Activated T-helper 9 cell treated with anti-CD3 and anti-CD28 coated beads, Interleukin-2, amount 50 U/mL, for 16 hours (primary cell): Measurements from ENCODE around the gene MUC20.

ENCODE experiments used
- DNase-seq: peaks from one replicate; pipeline ENCODE4 v3.0.0-alpha.2; 2020; ENCODE audit warnings: low read depth

MUC20 gene

DNA sequence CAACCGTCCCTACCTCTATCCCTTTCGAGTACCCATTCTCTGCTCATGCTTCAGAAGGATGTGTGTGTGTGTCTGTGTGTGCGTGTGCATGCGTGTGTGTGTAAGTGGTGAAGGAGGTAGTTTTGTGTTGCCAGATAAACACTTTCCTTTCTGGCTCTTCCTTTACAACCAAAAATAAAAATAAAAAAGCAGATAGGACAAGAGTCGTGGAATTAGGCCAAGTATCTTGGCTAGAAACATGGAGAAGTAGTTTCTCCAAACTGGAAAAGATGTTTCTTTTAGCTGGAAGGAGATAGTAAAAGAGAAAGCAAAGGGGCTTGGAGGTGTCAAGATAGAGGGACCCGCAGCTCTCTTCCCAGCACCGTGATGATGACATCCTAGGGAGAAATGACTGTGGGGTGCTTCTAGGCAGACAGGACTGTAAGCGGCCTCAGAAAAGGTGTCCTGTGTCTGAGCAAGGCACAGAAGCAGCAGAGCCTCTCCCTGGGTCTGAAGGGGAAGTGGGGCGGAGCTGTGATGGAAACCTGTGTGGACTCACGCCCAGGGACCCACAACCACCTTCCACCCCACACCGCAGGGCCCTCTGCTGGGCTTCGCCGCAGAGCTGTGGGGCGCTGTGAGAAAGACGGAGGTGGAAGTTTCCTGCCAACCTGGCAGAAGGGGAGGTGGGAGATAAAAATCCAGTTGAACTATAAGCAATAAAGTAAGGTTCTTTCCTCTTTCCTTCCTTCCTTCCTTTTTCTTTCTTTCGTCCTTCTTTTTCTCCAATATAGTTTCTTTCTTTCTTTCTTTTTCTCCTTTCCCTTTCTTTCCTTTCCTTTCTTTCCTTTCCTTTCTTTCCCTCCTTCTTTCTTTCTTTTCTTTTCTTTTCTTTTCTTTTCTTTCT is 35.3 kb downstream of the MUC20 start:
- DNase-seq, result no peak

DNA sequence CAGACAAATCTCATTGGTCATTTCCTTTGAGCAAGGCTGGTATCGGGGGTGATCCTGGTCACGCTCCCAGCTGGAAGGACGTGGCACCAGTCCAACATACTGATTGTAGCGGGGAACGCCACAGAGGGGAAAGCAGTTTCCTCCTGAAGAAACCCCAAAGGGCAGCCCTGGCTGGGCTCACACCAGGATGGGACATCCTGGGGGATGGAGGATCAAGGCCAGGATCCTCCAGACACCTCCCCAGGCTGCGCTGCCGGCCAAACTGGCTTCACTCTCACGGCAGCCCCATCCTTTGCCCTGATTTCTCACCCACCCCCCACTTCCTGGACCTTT is 36.6 kb downstream of the MUC20 start:
- no peak for DNase-seq

DNA sequence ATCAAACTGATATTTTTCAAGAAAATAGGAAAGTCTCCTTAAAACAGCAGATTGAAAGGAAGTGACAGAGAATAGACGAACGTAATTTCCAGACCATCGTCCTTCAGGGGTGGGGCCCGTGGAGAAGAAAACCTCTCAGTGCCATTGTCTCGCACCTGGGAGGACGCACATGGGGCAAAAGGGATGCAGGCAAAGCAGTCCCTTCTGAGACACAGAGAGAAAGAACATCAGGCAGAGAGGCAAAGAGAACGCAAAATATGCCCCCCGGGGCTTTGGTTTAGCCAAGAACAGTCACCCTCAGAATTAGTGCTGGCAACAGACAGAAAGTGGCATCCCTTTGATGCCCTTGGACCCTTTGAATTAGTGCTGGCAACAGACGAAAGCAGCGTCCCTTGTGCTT is 37.0 kb downstream of the MUC20 start:
- DNase-seq, result no peak

DNA sequence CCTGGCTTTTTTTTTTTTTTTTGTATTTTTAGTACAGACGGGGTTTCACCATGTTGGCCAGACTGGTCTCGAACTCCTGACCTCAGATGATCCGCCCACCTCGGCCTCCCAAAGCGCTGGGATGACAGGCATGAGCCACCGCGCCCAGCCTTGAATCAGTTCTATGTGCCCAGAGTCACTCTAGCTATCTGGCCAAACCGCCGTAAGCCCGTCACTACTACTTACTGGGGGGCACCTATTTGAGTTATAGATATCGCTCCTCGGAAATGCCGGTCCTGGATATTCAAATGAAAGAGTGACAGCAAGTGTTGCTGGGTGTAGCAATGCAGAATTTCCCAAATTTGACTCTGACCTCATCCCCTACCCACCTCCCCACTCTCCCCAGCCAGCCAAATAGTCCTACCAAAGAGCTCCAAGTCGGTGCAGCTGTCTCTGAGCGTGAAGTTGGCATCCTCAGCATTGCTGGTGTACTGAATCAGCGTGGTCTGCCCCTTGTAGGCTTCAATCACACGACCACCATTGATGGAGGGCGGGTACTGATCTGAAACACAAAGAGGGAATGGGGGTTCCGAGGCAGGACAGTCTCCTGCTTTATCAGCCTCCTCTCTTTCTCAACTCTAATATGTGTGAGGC is 38.1 kb downstream of the MUC20 start:
- no peak for DNase-seq

DNA sequence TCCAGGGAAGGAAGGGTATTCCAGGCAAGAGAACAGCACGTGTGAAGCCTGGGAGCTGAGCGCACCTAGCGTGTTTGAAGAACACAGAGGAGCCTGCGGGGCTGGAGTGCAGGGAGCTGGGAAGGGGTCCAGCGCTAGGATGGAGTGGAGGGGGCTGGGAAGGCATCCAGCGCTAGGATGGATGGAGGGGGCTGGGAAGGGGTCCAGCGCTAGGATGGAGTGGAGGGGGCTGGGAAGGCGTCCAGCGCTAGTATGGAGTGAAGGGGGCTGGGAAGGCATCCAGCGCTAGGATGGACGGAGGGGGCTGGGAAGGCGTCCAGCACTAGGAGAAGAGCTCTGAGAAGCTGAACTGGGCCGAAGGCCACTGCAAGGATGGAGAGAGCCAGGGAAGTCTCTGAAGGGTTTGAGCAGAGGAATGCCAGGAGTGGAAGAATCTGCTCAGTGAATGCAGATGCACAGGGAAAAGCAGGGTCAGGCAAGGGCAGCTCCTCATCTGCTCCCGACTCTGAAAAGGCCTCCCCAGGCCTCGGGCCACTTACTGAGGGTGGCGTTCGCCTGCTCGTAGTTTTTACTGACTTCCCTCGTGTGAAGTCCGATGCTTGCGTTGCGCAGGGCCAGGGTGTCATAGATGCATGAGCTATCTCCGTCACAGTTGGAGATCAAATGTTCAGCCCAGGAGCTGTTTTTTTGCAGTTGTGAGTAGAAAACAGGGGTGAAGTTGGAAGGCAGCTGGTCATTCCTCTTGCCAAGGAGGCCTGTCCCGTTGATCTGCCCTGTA is 39.8 kb downstream of the MUC20 start:
- DNase-seq, result no peak

DNA sequence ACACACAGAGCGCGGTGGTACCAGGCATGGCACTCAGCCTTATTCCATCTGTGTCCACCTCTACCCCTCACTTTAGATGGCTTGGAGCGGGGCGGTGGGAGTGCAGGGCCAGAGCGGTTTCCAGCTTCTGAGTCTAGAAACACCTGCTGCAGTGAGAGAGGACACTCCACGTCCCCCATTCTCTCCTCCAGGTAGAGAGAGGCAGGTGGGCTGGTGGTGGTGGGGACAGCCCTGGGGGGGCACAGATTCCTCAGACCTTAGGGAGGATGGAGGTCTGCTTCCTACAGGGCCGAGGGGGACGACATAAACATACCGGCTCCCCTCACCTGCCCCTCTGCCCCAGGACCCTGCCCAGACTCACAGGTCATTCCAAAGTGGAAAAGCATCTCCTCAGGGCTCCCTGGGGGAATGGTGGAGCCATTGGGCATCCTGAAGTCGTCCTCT is 40.4 kb downstream of the MUC20 start:
- no peak for DNase-seq

DNA sequence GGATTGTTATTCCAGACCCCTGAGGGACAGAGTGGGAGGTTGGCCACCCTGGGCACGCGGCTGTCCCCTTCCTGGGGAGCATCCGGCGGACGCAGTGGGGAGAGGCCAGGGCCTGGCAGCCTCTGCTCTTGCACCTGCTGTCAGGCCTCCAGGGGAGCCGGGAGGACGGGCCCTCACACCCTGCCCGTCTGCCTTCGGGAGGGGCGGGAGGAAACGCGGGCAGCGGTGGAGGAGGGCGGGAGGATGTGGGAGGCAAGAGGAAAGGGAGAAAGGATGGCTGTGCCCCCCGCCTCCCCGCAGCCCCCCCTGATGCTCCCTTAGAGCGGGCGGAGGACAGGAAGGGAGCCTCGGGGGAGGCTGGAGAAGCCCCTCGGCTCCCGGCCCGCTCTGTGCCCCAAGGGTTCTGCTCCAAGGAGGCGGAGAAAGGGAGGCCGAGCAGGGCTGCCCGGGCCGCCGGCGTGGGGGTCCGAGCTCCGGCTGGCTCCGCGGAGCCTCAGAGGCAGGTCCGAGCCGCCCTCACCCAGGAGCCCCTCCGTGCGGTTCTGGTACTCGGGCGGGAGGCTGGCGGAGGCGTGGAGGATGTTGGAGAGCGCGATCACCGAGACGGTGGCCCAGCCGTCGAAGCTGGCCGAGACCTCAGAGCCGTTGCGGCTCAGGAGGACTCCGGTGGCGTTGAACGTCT is 40.9 kb downstream of the MUC20 start:
- DNase-seq, result no peak

DNA sequence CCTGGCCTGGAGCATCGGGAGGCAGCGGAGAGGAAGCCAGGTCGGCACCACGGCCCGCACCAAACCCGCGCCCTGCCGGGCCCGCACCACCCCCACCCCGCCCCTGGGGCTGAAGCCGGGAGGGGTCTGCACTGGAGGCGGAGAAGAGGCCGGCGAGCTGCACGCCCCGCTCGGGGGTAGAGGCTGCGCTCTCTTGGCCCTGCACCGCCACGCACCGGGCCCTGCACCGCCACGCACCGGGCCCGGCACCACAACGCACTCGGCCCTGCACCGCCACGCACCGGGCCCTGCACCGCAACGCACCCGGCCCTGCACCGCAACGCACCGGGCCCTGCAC is 41.4 kb downstream of the MUC20 start:
- DNase-seq, result no peak

DNA sequence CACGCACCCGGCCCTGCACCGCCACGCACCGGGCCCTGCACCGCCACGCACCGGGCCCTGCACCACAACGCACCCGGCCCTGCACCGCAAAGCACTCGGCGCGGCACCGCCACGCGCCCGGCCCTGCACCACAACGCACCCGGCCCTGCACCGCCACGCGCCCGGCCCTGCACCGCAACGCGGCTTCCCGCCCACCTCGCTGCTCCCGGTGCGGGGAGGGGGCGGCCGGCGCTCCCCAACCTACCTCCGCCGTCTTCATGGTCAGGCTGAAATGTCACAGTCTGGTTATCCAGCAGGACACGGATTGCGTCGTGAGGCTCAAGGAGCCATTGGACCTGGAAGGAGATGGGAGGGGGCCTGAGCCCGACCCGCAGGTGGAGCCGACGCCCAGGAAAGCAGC is 41.8 kb downstream of the MUC20 start:
- no peak for DNase-seq

DNA sequence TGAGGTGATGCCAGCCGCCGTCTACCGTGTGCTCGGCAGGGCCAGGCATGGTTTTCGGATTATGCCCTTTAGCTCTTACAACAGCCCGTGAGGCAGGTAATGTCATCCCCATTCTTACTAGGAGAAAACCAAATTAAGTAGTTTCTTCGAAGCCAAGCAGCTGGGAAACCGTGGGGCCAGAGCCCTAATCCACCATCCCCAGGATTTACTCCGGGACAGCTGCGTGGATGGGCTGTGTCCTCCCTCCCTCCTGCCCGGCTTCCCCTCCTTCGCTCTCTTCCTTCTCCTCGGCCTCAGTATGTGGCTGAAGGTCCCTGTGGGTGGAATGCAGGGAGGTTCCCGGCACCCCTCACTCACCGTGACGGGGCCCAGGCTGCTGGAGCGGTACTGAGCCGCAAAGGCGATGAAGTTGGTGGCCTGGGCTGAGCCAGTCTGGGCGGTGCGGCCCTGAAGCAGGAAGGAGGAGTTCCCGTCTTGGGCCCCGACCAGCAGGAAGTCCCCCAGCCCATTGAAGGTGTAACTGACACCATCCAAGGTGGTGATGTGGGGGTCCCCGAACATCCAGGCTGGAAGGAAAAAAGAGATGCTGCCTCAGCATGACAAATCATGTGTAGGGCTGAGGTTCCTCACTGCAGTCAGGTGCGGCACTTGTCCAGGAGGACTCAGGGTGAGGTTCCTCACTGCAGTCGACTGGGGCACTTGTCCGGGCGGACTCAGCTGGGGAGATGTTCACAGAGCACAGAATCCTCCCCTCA is 42.5 kb downstream of the MUC20 start:
- no peak for DNase-seq

DNA sequence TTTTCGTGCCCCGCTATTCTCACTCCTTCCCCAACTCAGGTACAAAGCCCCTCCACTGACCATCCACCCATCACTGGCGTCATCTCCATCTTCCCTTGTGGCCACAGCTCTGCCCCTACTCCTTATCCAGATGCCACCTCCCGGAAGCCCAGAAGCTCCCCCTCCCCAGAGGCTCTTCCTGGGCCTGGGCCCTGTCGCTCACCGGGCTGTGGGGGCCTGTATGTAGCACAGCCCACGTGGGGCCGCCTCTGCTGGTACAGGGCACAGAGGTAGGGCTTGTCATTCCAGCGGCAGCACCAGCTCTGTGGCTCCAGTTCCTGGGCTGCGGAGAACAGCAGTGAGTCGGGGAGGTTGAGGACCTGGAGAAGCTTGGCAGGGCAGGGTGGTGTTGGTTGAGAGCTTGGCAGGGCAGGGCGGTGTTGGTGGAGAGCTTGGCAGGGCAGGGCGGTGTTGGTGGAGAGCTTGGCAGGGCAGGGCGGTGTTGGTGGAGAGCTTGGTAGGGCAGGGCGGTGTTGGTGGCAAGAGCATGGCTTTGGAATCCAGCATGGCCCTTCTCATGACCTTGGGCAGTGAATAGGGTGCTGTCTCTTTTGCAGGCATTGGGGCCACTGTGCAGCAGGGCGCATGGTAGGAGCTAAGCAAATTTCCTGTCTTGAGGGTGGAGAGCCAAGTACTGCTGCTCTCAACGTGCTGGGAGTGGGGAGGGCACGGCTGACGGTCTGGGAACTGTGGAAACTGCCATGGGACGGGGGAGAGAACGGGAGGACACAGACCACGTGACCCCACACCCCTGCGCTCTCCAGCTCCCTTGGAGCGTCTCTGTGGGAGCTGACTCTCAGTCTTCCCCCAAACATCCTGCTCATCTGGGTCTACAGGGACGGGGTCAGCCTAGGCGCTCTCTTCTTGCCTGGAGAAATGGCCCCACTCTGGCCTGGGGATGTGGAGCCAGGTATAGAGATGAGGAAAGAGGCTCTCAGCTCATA is 43.4 kb downstream of the MUC20 start:
- DNase-seq, result no peak

DNA sequence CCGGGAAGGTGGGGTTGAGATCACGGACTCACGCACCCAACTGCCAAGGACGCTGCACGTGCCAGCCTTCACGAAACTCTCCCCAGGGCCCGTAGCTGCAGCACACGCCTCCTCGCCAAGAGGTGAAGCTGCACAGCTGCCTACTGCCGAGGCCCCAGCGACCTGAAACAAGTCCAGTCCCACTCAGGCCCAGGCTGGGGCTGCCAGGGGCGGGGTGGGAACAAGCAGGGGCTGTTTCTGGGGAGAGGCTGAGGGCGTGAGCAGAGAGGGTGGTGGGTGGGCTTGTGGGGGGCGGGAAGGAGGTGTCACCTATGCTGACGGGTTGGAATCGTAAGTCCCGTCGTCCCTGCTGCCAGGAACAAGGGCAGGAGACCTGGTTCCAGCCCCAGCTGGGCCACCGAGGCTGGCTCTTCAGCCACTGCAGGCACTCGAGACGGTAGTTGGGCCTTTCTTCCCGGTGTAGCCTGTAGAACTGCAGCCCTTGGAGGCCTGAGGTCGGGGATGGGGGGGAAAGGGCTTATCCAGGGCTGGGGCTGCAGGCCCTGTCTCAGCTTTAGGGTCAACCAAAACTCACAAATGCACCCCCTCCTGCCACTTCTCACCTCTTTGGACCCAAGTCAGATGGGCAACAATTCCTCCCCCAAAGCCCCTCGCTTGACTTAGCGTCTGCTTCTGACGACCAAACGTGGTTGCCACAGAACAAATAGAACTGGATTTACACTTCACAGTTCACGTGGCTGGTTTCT is 44.4 kb downstream of the MUC20 start:
- no peak for DNase-seq

DNA sequence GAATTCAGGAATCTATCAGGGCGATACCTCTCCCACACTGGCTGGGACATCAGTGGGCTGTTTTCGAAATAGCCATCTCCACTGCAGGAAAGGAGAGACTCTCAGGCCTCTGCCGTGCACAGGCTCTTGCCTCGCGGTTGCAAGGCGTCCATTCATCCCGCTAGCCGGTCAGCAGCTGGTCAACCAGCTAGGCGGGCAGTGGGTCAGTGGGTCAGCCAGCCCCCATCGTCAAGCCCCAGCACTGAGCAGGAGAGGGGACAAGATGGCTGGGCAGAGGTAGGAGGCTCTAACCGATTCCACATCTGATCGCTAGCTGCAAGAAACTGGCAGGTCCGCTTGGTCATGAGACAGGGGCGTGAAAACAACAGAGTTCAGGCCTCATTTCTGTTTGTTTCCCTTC is 45.9 kb downstream of the MUC20 start:
- no peak for DNase-seq

DNA sequence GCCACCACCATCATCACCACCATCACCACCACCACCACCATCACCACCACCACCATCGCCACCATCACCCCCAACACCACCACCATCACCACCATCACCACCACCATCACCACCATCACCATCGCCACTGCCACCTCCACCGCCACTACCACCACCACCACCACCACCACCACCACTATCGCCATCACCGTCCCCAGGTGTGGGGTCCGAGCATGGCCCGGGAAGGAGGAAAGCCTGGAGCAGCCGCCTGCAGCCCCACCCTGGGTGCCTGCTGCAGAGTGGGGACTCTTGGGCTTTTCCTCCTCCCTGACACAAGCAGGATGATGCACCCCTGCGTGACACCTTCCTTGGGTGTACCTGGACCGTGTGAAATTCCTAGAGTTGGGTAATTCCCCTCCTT is 47.0 kb downstream of the MUC20 start:
- no peak for DNase-seq

DNA sequence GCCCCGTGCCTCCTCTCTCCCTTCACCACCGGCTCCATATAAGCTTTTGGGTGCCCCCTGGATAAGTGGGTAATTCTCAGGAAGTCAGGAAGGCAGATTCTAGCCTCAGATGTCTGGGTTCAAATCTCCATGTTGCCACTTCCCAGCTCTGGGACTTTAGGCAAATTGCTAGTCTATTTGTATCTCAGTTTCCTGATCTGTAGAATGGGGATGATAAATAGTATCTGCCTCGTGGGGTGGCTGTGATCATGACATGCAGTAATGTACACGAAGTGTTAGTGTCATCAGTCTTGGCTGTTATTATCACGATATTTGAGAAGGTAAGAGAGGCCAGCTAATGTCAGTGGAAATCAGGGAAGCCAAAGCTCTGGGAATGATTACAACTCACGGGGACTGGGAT is 47.6 kb downstream of the MUC20 start:
- no peak for DNase-seq

DNA sequence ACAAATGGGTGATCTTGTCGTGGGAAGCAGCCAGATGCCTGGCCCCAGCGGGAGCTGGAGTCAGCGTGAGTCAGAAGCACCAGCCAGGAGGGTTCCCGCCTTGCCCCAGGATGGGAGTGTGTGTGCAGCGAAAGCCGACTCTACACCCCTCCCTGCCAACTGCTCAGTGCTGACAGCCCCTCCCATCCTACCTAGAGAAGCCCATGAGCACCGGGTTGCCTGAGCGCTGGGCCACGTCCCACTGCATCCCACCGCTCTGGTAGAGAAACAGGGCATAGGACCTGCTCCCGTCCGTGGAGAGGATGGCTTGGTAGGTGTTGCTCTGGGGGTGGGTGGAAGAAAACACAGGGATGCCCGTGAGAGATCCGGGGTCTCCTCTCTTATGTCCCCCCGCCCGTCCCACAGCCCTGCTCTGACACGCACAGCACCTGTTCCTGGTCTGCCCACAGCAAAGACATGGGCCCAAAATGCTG is 48.1 kb downstream of the MUC20 start:
- no peak for DNase-seq

DNA sequence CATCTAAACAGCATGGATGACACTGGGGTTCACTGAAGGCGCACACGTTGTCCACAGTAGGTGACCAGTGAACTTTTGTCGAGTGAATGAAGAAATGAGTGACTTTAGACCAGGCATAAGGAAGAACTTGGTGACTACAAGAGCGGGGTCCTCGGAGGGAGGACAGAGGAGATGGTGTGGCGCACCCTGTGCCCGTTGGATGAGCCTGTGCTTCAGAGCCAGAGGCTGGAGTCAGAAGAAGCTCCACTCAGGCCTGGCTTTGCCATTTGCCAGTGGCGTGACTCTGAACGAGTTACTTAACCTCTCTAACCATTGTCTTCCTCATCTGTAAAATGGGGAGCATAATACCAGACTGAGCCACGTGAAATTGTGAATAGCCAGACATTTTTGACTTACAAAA is 48.8 kb downstream of the MUC20 start:
- DNase-seq, result no peak

DNA sequence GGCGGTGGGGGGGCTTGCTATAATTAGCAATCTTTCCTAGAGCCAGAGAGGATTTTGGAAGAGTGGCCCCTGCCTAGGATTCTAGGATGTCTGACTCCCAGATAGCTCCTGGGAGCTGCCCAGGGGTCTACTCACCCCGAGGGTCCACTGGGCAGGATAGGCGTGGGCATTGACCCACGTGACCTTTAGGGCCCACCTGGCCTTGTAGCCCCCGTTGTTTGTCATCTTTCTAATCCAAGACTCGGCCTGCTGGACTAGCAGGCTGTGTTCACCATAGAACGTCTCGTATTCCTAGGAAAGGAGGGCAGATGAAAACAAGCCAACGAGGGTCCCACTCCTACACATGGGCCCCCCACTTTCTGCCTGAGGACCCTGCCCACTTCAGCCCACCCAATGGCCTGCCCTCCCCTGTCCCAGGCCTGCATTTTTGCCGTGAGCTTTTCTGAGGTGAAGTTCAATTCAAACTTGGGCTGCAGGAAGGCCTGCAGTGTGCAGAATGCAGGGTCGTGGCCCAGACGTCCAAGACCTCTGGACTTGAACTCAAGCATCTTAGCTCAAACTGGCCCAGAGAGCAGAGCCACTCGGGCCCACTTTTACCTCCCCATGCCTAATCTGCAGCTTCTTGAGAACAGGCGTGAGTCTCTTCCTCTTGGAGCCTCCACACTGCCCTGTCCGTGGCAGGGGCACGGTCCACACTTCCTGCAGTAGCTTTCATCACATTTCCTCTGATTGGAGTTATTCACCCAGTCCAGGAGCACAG is 49.5 kb downstream of the MUC20 start:
- no peak for DNase-seq
